HG03060 (cell line): ENCODE measurements around the gene CEACAM5.
"Not testable (repeated sequence)": the region's sequence is repeated elsewhere in the genome, so short reads cannot be mapped to it uniquely, and the experiment has no call there.

Source experiments
- ATAC-seq: cut with Tn5 transposase; IDR thresholded peaks from one replicate; pipeline ENCODE4 v1.9.1; 2021; ENCODE audit warnings: low read depth, moderate number of reproducible peaks; ENCODE audit not compliant: unreplicated experiment

The CEACAM5 gene

GRCh38 chr19:41735071-41735600 lies 26.7 kb downstream of the CEACAM5 start:
- no peak for ATAC-seq

- no peak for ATAC-seq
Observed at GRCh38 chr19:41739361-41739760, 30.9 kb downstream of the CEACAM5 start.

GRCh38 chr19:41740415-41741243 lies 32.2 kb downstream of the CEACAM5 start:
- ATAC-seq, result no peak

GRCh38 chr19:41741244-41741554 lies 32.8 kb downstream of the CEACAM5 start:
- no peak for ATAC-seq

- no peak for ATAC-seq
Observed at GRCh38 chr19:41744850-41745249, 36.4 kb downstream of the CEACAM5 start.

- no peak for ATAC-seq
Observed at GRCh38 chr19:41745756-41746155, 37.3 kb downstream of the CEACAM5 start.

GRCh38 chr19:41746593-41747227 lies 38.3 kb downstream of the CEACAM5 start:
- ATAC-seq, result no peak

- ATAC-seq, result no peak
Observed at GRCh38 chr19:41748012-41748411, 39.6 kb downstream of the CEACAM5 start.

- not testable (repeated sequence) for ATAC-seq
Observed at GRCh38 chr19:41750248-41751134, 42.1 kb downstream of the CEACAM5 start.

- no peak for ATAC-seq
Observed at GRCh38 chr19:41753159-41753558, 44.7 kb downstream of the CEACAM5 start.

- ATAC-seq, result no peak
Observed at GRCh38 chr19:41753936-41754529, 45.6 kb downstream of the CEACAM5 start.

- ATAC-seq, result no peak
Observed at GRCh38 chr19:41755328-41755913, 47.0 kb downstream of the CEACAM5 start, which contains the start of gene CEACAM6. Gene CEACAM6, plus strand, starts transcription at chr19:41755530. Its CDS starts 109 bp downstream, at chr19:41755639.

- ATAC-seq, result no peak
Observed at GRCh38 chr19:41758846-41759245, 50.4 kb downstream of the CEACAM5 start.

GRCh38 chr19:41767115-41767514 lies 58.7 kb downstream of the CEACAM5 start:
- ATAC-seq, result no peak

- ATAC-seq, result not testable (repeated sequence)
Observed at GRCh38 chr19:41768105-41768504, 59.7 kb downstream of the CEACAM5 start.

- ATAC-seq, result no peak
Observed at GRCh38 chr19:41769608-41770007, 61.2 kb downstream of the CEACAM5 start.

- ATAC-seq, result no peak
Observed at GRCh38 chr19:41771410-41771809, 63.0 kb downstream of the CEACAM5 start.

GRCh38 chr19:41774515-41774980 lies 66.1 kb downstream of the CEACAM5 start:
- no peak for ATAC-seq

- no peak for ATAC-seq
Observed at GRCh38 chr19:41776700-41777099, 68.3 kb downstream of the CEACAM5 start.
